ENCODE measurements around the gene RHCG.
A peak's percentile ranks its signal among the peaks of the same experiment; 100 is the strongest.

RHCG gene

GRCh38 chr15:89494031-89494430, 2.4 kb downstream of the RHCG start:
- H3K79me2 ChIP-seq (ENCODE audit: insufficient read depth, low read length), result no peaks in the 10 kb centered on the region
- no peaks in the 10 kb centered on the region for H3K27me3 ChIP-seq (ENCODE audit: insufficient read depth, low read length)
- H2AFZ ChIP-seq (ENCODE audit: low read length), result no peak overlapping the region
- H3K4me2 ChIP-seq (ENCODE audit: low read length), result no peak overlapping the region
- no peaks in the 10 kb centered on the region for H3K36me3 ChIP-seq (ENCODE audit: insufficient read depth, low read length)
- no peaks in the 10 kb centered on the region for H3K4me1 ChIP-seq (ENCODE audit: insufficient read depth, low read length, severe bottlenecking)
- no peaks in the 10 kb centered on the region for H3K9me3 ChIP-seq (ENCODE audit: low read length)
- H4K20me1 ChIP-seq (ENCODE audit: insufficient read depth, low read length), result no peaks in the 10 kb centered on the region
- no peak for TF ChIP-seq CTCF (IDR thresholded peaks at IDR 0.05; ENCODE audit: low read length)
- TF ChIP-seq EZH2 (IDR thresholded peaks at IDR 0.05; ENCODE audit: borderline replicate concordance, low read length), result no peak
- H3K27ac ChIP-seq (ENCODE audit: low read depth, low read length, poor library complexity, severe bottlenecking), result no peak overlapping the region
- H3F3A ChIP-seq (ENCODE audit: insufficient read depth, low read length), result no peaks in the 10 kb centered on the region
- H3K9me2 ChIP-seq (ENCODE audit: low read depth, low read length), result no peaks in the 10 kb centered on the region
- H3K9ac ChIP-seq (ENCODE audit: low read length), result no peak overlapping the region
- no peak overlapping the region for H3K4me3 ChIP-seq (ENCODE audit: low read depth, low read length, poor library complexity, severe bottlenecking)

GRCh38 chr15:89492934-89493631, 3.3 kb downstream of the RHCG start:
- H3K27ac ChIP-seq (ENCODE audit: low read depth, low read length, poor library complexity, severe bottlenecking), result no peak overlapping the region
- TF ChIP-seq CTCF (IDR thresholded peaks at IDR 0.05; ENCODE audit: low read length) (no peak), EZH2 (IDR thresholded peaks at IDR 0.05; ENCODE audit: borderline replicate concordance, low read length) (no peak)
- no peaks in the 10 kb centered on the region for H3K27me3 ChIP-seq (ENCODE audit: insufficient read depth, low read length)
- H3K79me2 ChIP-seq (ENCODE audit: insufficient read depth, low read length), result no peaks in the 10 kb centered on the region
- H2AFZ ChIP-seq (ENCODE audit: low read length), result no peak overlapping the region
- H3K9me2 ChIP-seq (ENCODE audit: low read depth, low read length), result no peaks in the 10 kb centered on the region
- no peak overlapping the region for H3K4me3 ChIP-seq (ENCODE audit: low read depth, low read length, poor library complexity, severe bottlenecking)
- H3K9me3 ChIP-seq (ENCODE audit: low read length), result no peaks in the 10 kb centered on the region
- H3K4me1 ChIP-seq (ENCODE audit: insufficient read depth, low read length, severe bottlenecking), result no peaks in the 10 kb centered on the region
- H3K36me3 ChIP-seq (ENCODE audit: insufficient read depth, low read length), result no peaks in the 10 kb centered on the region
- H4K20me1 ChIP-seq (ENCODE audit: insufficient read depth, low read length), result no peaks in the 10 kb centered on the region
- no peak overlapping the region for H3K9ac ChIP-seq (ENCODE audit: low read length)
- H3K4me2 ChIP-seq (ENCODE audit: low read length), result no peak overlapping the region
- no peaks in the 10 kb centered on the region for H3F3A ChIP-seq (ENCODE audit: insufficient read depth, low read length)

GRCh38 chr15:89492111-89492641, 4.2 kb downstream of the RHCG start:
- Histone ChIP-seq H3K79me2 (ENCODE audit: insufficient read depth, low read length) (no peaks in the 10 kb centered on the region), H3K36me3 (ENCODE audit: insufficient read depth, low read length) (no peaks in the 10 kb centered on the region), H3K4me2 (ENCODE audit: low read length) (no peak overlapping the region), H3F3A (ENCODE audit: insufficient read depth, low read length) (no peaks in the 10 kb centered on the region), H4K20me1 (ENCODE audit: insufficient read depth, low read length) (no peaks in the 10 kb centered on the region), H3K4me1 (ENCODE audit: insufficient read depth, low read length, severe bottlenecking) (no peaks in the 10 kb centered on the region), H3K9me2 (ENCODE audit: low read depth, low read length) (no peaks in the 10 kb centered on the region), H2AFZ (ENCODE audit: low read length) (no peak overlapping the region), H3K4me3 (ENCODE audit: low read depth, low read length, poor library complexity, severe bottlenecking) (no peak overlapping the region), H3K9ac (ENCODE audit: low read length) (no peak overlapping the region), H3K27me3 (ENCODE audit: insufficient read depth, low read length) (no peaks in the 10 kb centered on the region), H3K27ac (ENCODE audit: low read depth, low read length, poor library complexity, severe bottlenecking) (no peak overlapping the region), H3K9me3 (ENCODE audit: low read length) (no peaks in the 10 kb centered on the region)
- TF ChIP-seq EZH2 (IDR thresholded peaks at IDR 0.05; ENCODE audit: borderline replicate concordance, low read length) (no peak), CTCF (IDR thresholded peaks at IDR 0.05; ENCODE audit: low read length) (peak; percentile 52)

All from OCI-LY1 (cell line).